ENCODE measurements around the gene TBCA. TPM values are rescaled to one million over a fixed set of nuclear protein-coding genes. Genes with fewer than 3 reads are reported as not detected.

The TBCA gene
- total and polyA plus RNA-seq, 9 of the 15 experiments (the other 6 are each of a cell fraction or from before 2014, with no cell fraction given), result 164 to 661 (median 334) TPM

- TF ChIP-seq, protein P1, sequence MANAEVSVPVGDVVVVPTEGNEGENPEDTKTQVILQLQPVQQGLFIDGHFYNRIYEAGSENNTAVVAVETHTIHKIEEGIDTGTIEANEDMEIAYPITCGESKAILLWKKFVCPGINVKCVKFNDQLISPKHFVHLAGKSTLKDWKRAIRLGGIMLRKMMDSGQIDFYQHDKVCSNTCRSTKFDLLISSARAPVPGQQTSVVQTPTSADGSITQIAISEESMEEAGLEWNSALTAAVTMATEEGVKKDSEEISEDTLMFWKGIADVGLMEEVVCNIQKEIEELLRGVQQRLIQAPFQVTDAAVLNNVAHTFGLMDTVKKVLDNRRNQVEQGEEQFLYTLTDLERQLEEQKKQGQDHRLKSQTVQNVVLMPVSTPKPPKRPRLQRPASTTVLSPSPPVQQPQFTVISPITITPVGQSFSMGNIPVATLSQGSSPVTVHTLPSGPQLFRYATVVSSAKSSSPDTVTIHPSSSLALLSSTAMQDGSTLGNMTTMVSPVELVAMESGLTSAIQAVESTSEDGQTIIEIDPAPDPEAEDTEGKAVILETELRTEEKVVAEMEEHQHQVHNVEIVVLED (CRISPR knock-in tag; IDR thresholded peaks at IDR 0.05), result peak; percentile 3; the same call in 1 of the 2 replicates
- TF ChIP-seq ZNF143 (CRISPR knock-in tag; IDR thresholded peaks at IDR 0.05) (no peak), GATA2 (CRISPR knock-in tag; IDR thresholded peaks at IDR 0.05) (no peak), FOXK2 (conservative IDR thresholded peaks at IDR 0.05 in 1 of 2, IDR thresholded peaks at IDR 0.05 in 1 of 2; ENCODE audit: low read depth in 2 of 2) (no peak), ETV5 (CRISPR knock-in tag; IDR thresholded peaks at IDR 0.05; ENCODE audit: low read depth) (no peak), THRAP3 (IDR thresholded peaks at IDR 0.05; ENCODE audit: borderline replicate concordance) (no peak), ZNF324 (CRISPR knock-in tag; IDR thresholded peaks at IDR 0.05) (no peak), POLR3G (IDR thresholded peaks at IDR 0.05; ENCODE audit: extremely low read depth, insufficient read length, insufficient replicate concordance) (no peak), DDX20 (tag; IDR thresholded peaks at IDR 0.05; ENCODE audit: low read depth) (no peak), BRCA1 (IDR thresholded peaks at IDR 0.05) (no peak), BRCA1 (CRISPR knock-in tag; IDR thresholded peaks at IDR 0.05) (no peak), POLR2AphosphoS5 (IDR thresholded peaks at IDR 0.05; ENCODE audit: control insufficient read depth, insufficient read depth, low read depth, low read length) (peak; percentile 81), DNMT1 (IDR thresholded peaks at IDR 0.05) (no peak), ZFX (CRISPR knock-in tag; IDR thresholded peaks at IDR 0.05) (peak; percentile 100), TAF9B (IDR thresholded peaks at IDR 0.05; ENCODE audit: partially characterized antibody) (no peak), KHSRP (IDR thresholded peaks at IDR 0.05) (no peak), U2AF2 (optimal IDR thresholded peaks at IDR 0.05; ENCODE audit: low read depth, low read length) (no peak), POU5F1 (IDR thresholded peaks at IDR 0.05; ENCODE audit: borderline replicate concordance, low read depth, low read length, partially characterized antibody) (no peak), CXXC5 (CRISPR knock-in tag; IDR thresholded peaks at IDR 0.05) (peak; percentile 91), TCF7L2 (IDR thresholded peaks at IDR 0.05; ENCODE audit: low read depth, low read length) (no peak), CBFA2T3 (IDR thresholded peaks at IDR 0.05) (no peak), KLF10 (CRISPR knock-in tag; IDR thresholded peaks at IDR 0.05) (no peak), FOXJ2 (tag; IDR thresholded peaks at IDR 0.05) (0 out of 2 replicates have a peak, but pooled peaks have one; percentile 47)
- TF ChIP-seq, protein P2, sequence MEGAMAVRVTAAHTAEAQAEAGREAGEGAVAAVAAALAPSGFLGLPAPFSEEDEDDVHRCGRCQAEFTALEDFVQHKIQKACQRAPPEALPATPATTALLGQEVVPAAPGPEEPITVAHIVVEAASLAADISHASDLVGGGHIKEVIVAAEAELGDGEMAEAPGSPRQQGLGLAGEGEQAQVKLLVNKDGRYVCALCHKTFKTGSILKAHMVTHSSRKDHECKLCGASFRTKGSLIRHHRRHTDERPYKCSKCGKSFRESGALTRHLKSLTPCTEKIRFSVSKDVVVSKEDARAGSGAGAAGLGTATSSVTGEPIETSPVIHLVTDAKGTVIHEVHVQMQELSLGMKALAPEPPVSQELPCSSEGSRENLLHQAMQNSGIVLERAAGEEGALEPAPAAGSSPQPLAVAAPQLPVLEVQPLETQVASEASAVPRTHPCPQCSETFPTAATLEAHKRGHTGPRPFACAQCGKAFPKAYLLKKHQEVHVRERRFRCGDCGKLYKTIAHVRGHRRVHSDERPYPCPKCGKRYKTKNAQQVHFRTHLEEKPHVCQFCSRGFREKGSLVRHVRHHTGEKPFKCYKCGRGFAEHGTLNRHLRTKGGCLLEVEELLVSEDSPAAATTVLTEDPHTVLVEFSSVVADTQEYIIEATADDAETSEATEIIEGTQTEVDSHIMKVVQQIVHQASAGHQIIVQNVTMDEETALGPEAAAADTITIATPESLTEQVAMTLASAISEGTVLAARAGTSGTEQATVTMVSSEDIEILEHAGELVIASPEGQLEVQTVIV (CRISPR knock-in tag; IDR thresholded peaks at IDR 0.05; ENCODE audit: borderline replicate concordance), result no peak
- TF ChIP-seq, protein P3, sequence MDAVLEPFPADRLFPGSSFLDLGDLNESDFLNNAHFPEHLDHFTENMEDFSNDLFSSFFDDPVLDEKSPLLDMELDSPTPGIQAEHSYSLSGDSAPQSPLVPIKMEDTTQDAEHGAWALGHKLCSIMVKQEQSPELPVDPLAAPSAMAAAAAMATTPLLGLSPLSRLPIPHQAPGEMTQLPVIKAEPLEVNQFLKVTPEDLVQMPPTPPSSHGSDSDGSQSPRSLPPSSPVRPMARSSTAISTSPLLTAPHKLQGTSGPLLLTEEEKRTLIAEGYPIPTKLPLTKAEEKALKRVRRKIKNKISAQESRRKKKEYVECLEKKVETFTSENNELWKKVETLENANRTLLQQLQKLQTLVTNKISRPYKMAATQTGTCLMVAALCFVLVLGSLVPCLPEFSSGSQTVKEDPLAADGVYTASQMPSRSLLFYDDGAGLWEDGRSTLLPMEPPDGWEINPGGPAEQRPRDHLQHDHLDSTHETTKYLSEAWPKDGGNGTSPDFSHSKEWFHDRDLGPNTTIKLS (IDR thresholded peaks at IDR 0.05; ENCODE audit: borderline replicate concordance, low read depth), result peak; percentile 72; the same call in 1 of the 2 replicates
These were observed at the start of gene TBCA (continued) for GRCh38 chr5:77775790-77776553.
